WTC11 (cell line): ENCODE measurements around the gene RBPMS2. TPM values are rescaled to one million over a fixed set of nuclear protein-coding genes. Genes with fewer than 3 reads are reported as not detected.

ENCODE experiments used
- ATAC-seq: fragments of 200-7000 bp; cut with Tn5 transposase; 2 replicates; pipeline ENCODE4 v1.10.0; 2021; ENCODE audit warnings: mild to moderate bottlenecking, moderate library complexity
- CTCF ChIA-PET: fragments of 300-600 bp; sonication (Branson Sonifier 250); formaldehyde crosslinking; loops from one replicate; lab custom pipeline; 2021; ENCODE audit warnings: antibody characterized with exemption; lab: Charles Lee
- POLR2A ChIA-PET: fragments of 350-600 bp; sonication (Branson Sonifier 250); formaldehyde crosslinking; loops from one replicate; lab custom pipeline; 2021; ENCODE audit warnings: antibody characterized with exemption; lab: Charles Lee
- DNase-seq: peaks from one replicate; pipeline ENCODE4 v3.0.0; 2021; ENCODE audit warnings: low spot score
- H3K27ac Mint-ChIP-seq: 2 replicates; pipeline ENCODE4 v1.8.0; 2021; ENCODE audit warnings: mixed read lengths
- H3K27me3 Mint-ChIP-seq: 2 replicates; pipeline ENCODE4 v1.8.0; 2021; ENCODE audit warnings: low read depth, mild to moderate bottlenecking, moderate library complexity, mixed read lengths
- H3K36me3 Mint-ChIP-seq: 2 replicates; pipeline ENCODE4 v1.8.0; 2021; ENCODE audit warnings: mixed read lengths
- H3K4me1 Mint-ChIP-seq: 2 replicates; pipeline ENCODE4 v1.8.0; 2022; ENCODE audit warnings: mixed read lengths
- H3K4me3 Mint-ChIP-seq: 2 replicates; pipeline ENCODE4 v1.8.0; 2021; ENCODE audit warnings: mild to moderate bottlenecking, moderate library complexity, mixed read lengths
- H3K9me3 Mint-ChIP-seq: 2 replicates; pipeline ENCODE4 v1.8.0; 2021; ENCODE audit warnings: mixed read lengths
- CBFB ChIP-seq: sonication (generic); formaldehyde crosslinking; IDR thresholded peaks from 2 replicates; pipeline ENCODE4 v1.8.1; 2022; ENCODE audit warnings: mild to moderate bottlenecking, low read depth, missing genetic modification reagents
- CREM ChIP-seq: sonication (generic); formaldehyde crosslinking; IDR thresholded peaks from 2 replicates; pipeline ENCODE4 v1.8.1; 2022; ENCODE audit warnings: mild to moderate bottlenecking, missing genetic modification reagents, moderate library complexity
- E2F4 ChIP-seq: sonication (generic); formaldehyde crosslinking; IDR thresholded peaks from 2 replicates; pipeline ENCODE4 v1.8.1; 2022; ENCODE audit warnings: low read depth, mild to moderate bottlenecking, moderate library complexity, missing genetic modification reagents, borderline replicate concordance
- ESRRA ChIP-seq: sonication (generic); formaldehyde crosslinking; IDR thresholded peaks from 2 replicates; pipeline ENCODE4 v1.8.1; 2022; ENCODE audit warnings: mild to moderate bottlenecking, missing genetic modification reagents, borderline replicate concordance
- ETV6 ChIP-seq: sonication (generic); formaldehyde crosslinking; IDR thresholded peaks from 2 replicates; pipeline ENCODE4 v1.8.1; 2022; ENCODE audit warnings: mild to moderate bottlenecking, missing genetic modification reagents
- MYBL2 ChIP-seq: sonication (generic); formaldehyde crosslinking; IDR thresholded peaks from 2 replicates; pipeline ENCODE4 v1.8.1; 2023; ENCODE audit warnings: mild to moderate bottlenecking, moderate library complexity, missing genetic modification reagents
- NFYB ChIP-seq: sonication (generic); formaldehyde crosslinking; conservative IDR thresholded peaks from 2 replicates; pipeline ENCODE4 v1.8.0; 2022; ENCODE audit warnings: low read depth, missing genetic modification reagents
- NR1H2 ChIP-seq: sonication (generic); formaldehyde crosslinking; IDR thresholded peaks from 2 replicates; pipeline ENCODE4 v1.9.0; 2021; ENCODE audit warnings: mild to moderate bottlenecking, moderate library complexity, missing genetic modification reagents
- SP1 ChIP-seq: sonication (generic); formaldehyde crosslinking; conservative IDR thresholded peaks from 2 replicates; pipeline ENCODE4 v1.8.1; 2022; ENCODE audit warnings: missing genetic modification reagents
- ZBTB21 ChIP-seq: sonication (generic); formaldehyde crosslinking; IDR thresholded peaks from 2 replicates; pipeline ENCODE4 v1.8.1; 2023; ENCODE audit warnings: mild to moderate bottlenecking, missing genetic modification reagents, borderline replicate concordance
- ZBTB43 ChIP-seq: sonication (generic); formaldehyde crosslinking; IDR thresholded peaks from 2 replicates; pipeline ENCODE4 v1.8.1; 2023; ENCODE audit warnings: mild to moderate bottlenecking, missing genetic modification reagents
- ZNF121 ChIP-seq: sonication (generic); formaldehyde crosslinking; IDR thresholded peaks from 2 replicates; pipeline ENCODE4 v1.8.0; 2023; ENCODE audit warnings: missing genetic modification reagents
- ZSCAN18 ChIP-seq: fragments of 250-450 bp; sonication (Bioruptor Pico); IDR thresholded peaks from 2 replicates; pipeline ENCODE4 v2.1.2; 2022; ENCODE audit warnings: mild to moderate bottlenecking, moderate library complexity
- total RNA-seq: library from RNA; stranded (reverse); gene quantifications from 3 replicates; pipeline ENCODE4 v1.2.3, GENCODE V29; 2021
- TF ChIP-seq, protein P1 (sequence below): sonication (generic); formaldehyde crosslinking; IDR thresholded peaks from 2 replicates; pipeline ENCODE4 v1.8.1; 2023; ENCODE audit warnings: mild to moderate bottlenecking, moderate library complexity, missing genetic modification reagents
- TF ChIP-seq, protein P2 (sequence below): sonication (generic); formaldehyde crosslinking; conservative IDR thresholded peaks from 2 replicates; pipeline ENCODE4 v1.8.1; 2022; ENCODE audit warnings: mild to moderate bottlenecking, missing genetic modification reagents
- TF ChIP-seq, protein P3 (sequence below): sonication (generic); formaldehyde crosslinking; IDR thresholded peaks from 2 replicates; pipeline ENCODE4 v1.8.0; 2023; ENCODE audit warnings: missing genetic modification reagents, mild to moderate bottlenecking, borderline replicate concordance
- TF ChIP-seq, protein P4 (sequence below): sonication (generic); formaldehyde crosslinking; IDR thresholded peaks from 2 replicates; pipeline ENCODE4 v1.8.0; 2022; ENCODE audit warnings: missing genetic modification reagents

Gene RBPMS2
- total RNA-seq, 1 experiment from 2014 or later, result 195 TPM

GRCh38 chr15:64780600-64781156, 5.3 kb upstream of the RBPMS2 start:
- TF ChIP-seq CBFB (CRISPR knock-in tag) (no peak), ZBTB21 (CRISPR knock-in tag) (no peak), ZSCAN18 (CRISPR knock-in tag) (no peak), NFYB (no peak), ESRRA (CRISPR knock-in tag) (no peak), MYBL2 (no peak), E2F4 (no peak), ETV6 (CRISPR knock-in tag) (no peak), ZBTB43 (CRISPR knock-in tag) (no peak), CREM (CRISPR knock-in tag) (no peak)
- TF ChIP-seq, protein P1, sequence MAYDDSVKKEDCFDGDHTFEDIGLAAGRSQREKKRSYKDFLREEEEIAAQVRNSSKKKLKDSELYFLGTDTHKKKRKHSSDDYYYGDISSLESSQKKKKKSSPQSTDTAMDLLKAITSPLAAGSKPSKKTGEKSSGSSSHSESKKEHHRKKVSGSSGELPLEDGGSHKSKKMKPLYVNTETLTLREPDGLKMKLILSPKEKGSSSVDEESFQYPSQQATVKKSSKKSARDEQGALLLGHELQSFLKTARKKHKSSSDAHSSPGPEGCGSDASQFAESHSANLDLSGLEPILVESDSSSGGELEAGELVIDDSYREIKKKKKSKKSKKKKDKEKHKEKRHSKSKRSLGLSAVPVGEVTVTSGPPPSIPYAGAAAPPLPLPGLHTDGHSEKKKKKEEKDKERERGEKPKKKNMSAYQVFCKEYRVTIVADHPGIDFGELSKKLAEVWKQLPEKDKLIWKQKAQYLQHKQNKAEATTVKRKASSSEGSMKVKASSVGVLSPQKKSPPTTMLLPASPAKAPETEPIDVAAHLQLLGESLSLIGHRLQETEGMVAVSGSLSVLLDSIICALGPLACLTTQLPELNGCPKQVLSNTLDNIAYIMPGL (CRISPR knock-in tag), result no peak
- TF ChIP-seq, protein P2, sequence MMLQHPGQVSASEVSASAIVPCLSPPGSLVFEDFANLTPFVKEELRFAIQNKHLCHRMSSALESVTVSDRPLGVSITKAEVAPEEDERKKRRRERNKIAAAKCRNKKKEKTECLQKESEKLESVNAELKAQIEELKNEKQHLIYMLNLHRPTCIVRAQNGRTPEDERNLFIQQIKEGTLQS (CRISPR knock-in tag), result no peak
- DNase-seq (no peak), ATAC-seq (no peak)
- no peaks in the 10 kb centered on the region for H3K27me3 Mint-ChIP-seq
- ChIA-PET POLR2A (interaction anchor here (3.2 kb wide), 1 partner anchor 28 kb away, joined by 21 read pairs; no protein-coding TSS in a partner anchor), CTCF (interaction anchor here (0.6 to 8.2 kb wide), 3 partner anchors 15 to 60 kb away, joined by 3 to 86 read pairs (median 4); no protein-coding TSS in a partner anchor)
- H3K27ac Mint-ChIP-seq, result peak overlapping the region; percentile 74; the same call in 1 of the 2 replicates
- H3K4me3 Mint-ChIP-seq, result no peak overlapping the region
- H3K36me3 Mint-ChIP-seq, result no peaks in the 10 kb centered on the region
- peaks cover 64% of the 10 kb centered on the region for H3K4me1 Mint-ChIP-seq
- no peaks in the 10 kb centered on the region for H3K9me3 Mint-ChIP-seq

DNA sequence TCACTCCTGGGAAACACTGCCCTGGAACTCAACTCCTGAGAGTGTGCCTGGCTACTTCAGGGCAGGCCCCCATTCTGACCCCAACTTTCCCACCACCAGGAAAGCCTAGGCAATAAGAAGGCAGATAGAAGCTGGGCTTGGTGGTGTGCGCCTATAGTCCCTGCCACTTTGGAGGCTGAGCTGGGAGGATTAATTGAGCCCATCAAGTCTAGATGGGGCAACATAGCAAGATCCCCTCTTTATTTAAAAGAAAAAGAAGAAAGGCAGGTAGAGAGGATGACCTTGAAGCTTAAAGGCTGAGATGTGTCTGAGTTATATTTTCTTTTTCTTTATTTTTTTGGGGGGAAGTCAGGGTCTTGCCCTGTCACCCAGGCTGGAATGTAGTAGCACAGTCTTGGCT, 4.2 kb upstream of the RBPMS2 start:
- ChIA-PET POLR2A (interaction anchor here (1.9 to 3.2 kb wide), 3 partner anchors 26 to 29 kb away, joined by 8 to 21 read pairs (median 20); no protein-coding TSS in a partner anchor), CTCF (interaction anchor here (0.6 to 8.2 kb wide), 5 partner anchors 17 to 134 kb away, joined by 3 to 86 read pairs (median 5); no protein-coding TSS in a partner anchor)
- ATAC-seq, result no peak

GRCh38 chr15:64779024-64779423, 3.6 kb upstream of the RBPMS2 start:
- Mint-ChIP-seq H3K27me3 (no peaks in the 10 kb centered on the region), H3K4me1 (peaks cover 62% of the 10 kb centered on the region), H3K4me3 (no peak overlapping the region), H3K9me3 (no peaks in the 10 kb centered on the region), H3K36me3 (no peaks in the 10 kb centered on the region; the same call in 1 of the 2 replicates), H3K27ac (peak overlapping the region; percentile 76)
- ChIA-PET CTCF (interaction anchor here (0.6 to 8.2 kb wide), 6 partner anchors 14 to 116 kb away, joined by 3 to 86 read pairs (median 5); no protein-coding TSS in a partner anchor), POLR2A (interaction anchor here (0.6 to 3.1 kb wide), 3 partner anchors 26 to 29 kb away, joined by 4 to 20 read pairs (median 8); no protein-coding TSS in a partner anchor)
- ATAC-seq (0 out of 2 replicates have a peak, but pooled peaks have one; percentile 1), DNase-seq (no peak)
- TF ChIP-seq, protein P3, sequence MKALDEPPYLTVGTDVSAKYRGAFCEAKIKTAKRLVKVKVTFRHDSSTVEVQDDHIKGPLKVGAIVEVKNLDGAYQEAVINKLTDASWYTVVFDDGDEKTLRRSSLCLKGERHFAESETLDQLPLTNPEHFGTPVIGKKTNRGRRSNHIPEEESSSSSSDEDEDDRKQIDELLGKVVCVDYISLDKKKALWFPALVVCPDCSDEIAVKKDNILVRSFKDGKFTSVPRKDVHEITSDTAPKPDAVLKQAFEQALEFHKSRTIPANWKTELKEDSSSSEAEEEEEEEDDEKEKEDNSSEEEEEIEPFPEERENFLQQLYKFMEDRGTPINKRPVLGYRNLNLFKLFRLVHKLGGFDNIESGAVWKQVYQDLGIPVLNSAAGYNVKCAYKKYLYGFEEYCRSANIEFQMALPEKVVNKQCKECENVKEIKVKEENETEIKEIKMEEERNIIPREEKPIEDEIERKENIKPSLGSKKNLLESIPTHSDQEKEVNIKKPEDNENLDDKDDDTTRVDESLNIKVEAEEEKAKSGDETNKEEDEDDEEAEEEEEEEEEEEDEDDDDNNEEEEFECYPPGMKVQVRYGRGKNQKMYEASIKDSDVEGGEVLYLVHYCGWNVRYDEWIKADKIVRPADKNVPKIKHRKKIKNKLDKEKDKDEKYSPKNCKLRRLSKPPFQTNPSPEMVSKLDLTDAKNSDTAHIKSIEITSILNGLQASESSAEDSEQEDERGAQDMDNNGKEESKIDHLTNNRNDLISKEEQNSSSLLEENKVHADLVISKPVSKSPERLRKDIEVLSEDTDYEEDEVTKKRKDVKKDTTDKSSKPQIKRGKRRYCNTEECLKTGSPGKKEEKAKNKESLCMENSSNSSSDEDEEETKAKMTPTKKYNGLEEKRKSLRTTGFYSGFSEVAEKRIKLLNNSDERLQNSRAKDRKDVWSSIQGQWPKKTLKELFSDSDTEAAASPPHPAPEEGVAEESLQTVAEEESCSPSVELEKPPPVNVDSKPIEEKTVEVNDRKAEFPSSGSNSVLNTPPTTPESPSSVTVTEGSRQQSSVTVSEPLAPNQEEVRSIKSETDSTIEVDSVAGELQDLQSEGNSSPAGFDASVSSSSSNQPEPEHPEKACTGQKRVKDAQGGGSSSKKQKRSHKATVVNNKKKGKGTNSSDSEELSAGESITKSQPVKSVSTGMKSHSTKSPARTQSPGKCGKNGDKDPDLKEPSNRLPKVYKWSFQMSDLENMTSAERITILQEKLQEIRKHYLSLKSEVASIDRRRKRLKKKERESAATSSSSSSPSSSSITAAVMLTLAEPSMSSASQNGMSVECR, result no peak
- TF ChIP-seq CBFB (CRISPR knock-in tag) (no peak), SP1 (CRISPR knock-in tag) (no peak)
- TF ChIP-seq, protein P4, sequence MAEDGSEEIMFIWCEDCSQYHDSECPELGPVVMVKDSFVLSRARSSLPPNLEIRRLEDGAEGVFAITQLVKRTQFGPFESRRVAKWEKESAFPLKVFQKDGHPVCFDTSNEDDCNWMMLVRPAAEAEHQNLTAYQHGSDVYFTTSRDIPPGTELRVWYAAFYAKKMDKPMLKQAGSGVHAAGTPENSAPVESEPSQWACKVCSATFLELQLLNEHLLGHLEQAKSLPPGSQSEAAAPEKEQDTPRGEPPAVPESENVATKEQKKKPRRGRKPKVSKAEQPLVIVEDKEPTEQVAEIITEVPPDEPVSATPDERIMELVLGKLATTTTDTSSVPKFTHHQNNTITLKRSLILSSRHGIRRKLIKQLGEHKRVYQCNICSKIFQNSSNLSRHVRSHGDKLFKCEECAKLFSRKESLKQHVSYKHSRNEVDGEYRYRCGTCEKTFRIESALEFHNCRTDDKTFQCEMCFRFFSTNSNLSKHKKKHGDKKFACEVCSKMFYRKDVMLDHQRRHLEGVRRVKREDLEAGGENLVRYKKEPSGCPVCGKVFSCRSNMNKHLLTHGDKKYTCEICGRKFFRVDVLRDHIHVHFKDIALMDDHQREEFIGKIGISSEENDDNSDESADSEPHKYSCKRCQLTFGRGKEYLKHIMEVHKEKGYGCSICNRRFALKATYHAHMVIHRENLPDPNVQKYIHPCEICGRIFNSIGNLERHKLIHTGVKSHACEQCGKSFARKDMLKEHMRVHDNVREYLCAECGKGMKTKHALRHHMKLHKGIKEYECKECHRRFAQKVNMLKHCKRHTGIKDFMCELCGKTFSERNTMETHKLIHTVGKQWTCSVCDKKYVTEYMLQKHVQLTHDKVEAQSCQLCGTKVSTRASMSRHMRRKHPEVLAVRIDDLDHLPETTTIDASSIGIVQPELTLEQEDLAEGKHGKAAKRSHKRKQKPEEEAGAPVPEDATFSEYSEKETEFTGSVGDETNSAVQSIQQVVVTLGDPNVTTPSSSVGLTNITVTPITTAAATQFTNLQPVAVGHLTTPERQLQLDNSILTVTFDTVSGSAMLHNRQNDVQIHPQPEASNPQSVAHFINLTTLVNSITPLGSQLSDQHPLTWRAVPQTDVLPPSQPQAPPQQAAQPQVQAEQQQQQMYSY (CRISPR knock-in tag), result 0 out of 2 replicates have a peak, but pooled peaks have one; percentile 39

More for the DNA sequence above, 4.2 kb upstream of the RBPMS2 start:
- Mint-ChIP-seq H3K9me3 (no peaks in the 10 kb centered on the region), H3K27me3 (no peaks in the 10 kb centered on the region), H3K4me3 (no peak overlapping the region), H3K36me3 (no peaks in the 10 kb centered on the region), H3K27ac (no peak overlapping the region), H3K4me1 (peaks cover 64% of the 10 kb centered on the region)
- TF ChIP-seq NR1H2 (CRISPR knock-in tag) (no peak), ZNF121 (CRISPR knock-in tag) (peak; percentile 91)
- DNase-seq, result no peak
